Gastrocnemius medialis (tissue), 4 donors: Measurements from ENCODE around the gene SMO. TPM values are rescaled to one million over a fixed set of nuclear protein-coding genes. Genes with fewer than 3 reads are reported as not detected.

ENCODE experiments used
- ATAC-seq, 2 donors: fragments of 150-250 bp; one replicate each; pipeline ENCODE4 v1.9.1; 2016
- DNase-seq, 2 donors: peaks; one replicate each; pipeline ENCODE4 v3.0.0-alpha.2; 2019
- H3K27ac ChIP-seq, 4 donors: fragments of 200-600 bp; sonication (generic); 1 replicate in 1 of 4; 2 replicates in 3 of 4; pipeline ENCODE4 v1.5.1; 2016 to 2018; ENCODE audit warnings: mild to moderate bottlenecking in 2 of 4, moderate library complexity in 1 of 4
- H3K27me3 ChIP-seq, 3 donors: fragments of 200-600 bp; sonication (generic) in 2 of 3; 1 replicate in 1 of 3; 2 replicates in 2 of 3; pipeline versions ENCODE4 v1.5.1 to v1.6.0; 2016 to 2019; ENCODE audit warnings: mild to moderate bottlenecking in 1 of 3, moderate library complexity in 1 of 3
- H3K36me3 ChIP-seq, 2 donors: fragments of 200-600 bp; sonication (generic) in 1 of 2; one replicate each; pipeline ENCODE4 v1.5.1; 2017 to 2018
- H3K4me1 ChIP-seq, 2 donors: fragments of 200-600 bp; sonication (generic) in 1 of 2; one replicate each; pipeline ENCODE4 v1.5.1; 2016 to 2017; ENCODE audit warnings: mild to moderate bottlenecking in 2 of 2
- H3K4me3 ChIP-seq, 4 donors: fragments of 200-600 bp; sonication (generic) in 3 of 4; 1 replicate in 1 of 4; 2 replicates in 3 of 4; pipeline ENCODE4 v1.5.1; 2016 to 2019; ENCODE audit warnings: mild to moderate bottlenecking in 2 of 4
- H3K9me3 ChIP-seq, 3 donors: fragments of 200-600 bp; sonication (generic) in 2 of 3; 1 replicate in 1 of 3; 2 replicates in 2 of 3; pipeline ENCODE4 v1.5.1; 2016 to 2019
- POLR2A ChIP-seq, 2 donors: fragments of 450-650 bp; IDR thresholded peaks; one replicate each; pipeline ENCODE4 v1.6.1; 2017; ENCODE audit warnings: antibody characterized with exemption in 2 of 2, mild to moderate bottlenecking in 2 of 2, moderate library complexity in 2 of 2
- in situ Hi-C, 4 donors: fragments of 200-750 bp; cut with MboI; loops; one replicate each; pipeline versions ENCODE4 v1.15.0 to v1.8.0; 2017; ENCODE audit warnings: low sequenced_read_pairs in 4 of 4
- intact Hi-C: fragments of 100-400 bp; cut with DNase I; formaldehyde crosslinking; loops from one replicate; pipeline ENCODE4 v1.15.1; 2023; ENCODE audit warnings: low total_unique reads
- total RNA-seq, 4 donors: library from RNA; depleted of rRNA; stranded (reverse); fragments of >200 nt; gene quantifications; one replicate each; pipeline versions ENCODE4 v1.1.0 to v1.2.3, GENCODE V29; 2016
- TF ChIP-seq, protein P1 (sequence below), 5 experiments: fragments of 450-650 bp in 3 of 5; fragments of 200-600 bp in 2 of 5; sonication (generic) in 2 of 5; IDR thresholded peaks in 4 of 5; conservative IDR thresholded peaks in 1 of 5; 1 replicate in 4 of 5; 2 replicates in 1 of 5; pipeline ENCODE4 v1.5.1; 2016 to 2019; ENCODE audit warnings: antibody characterized with exemption in 5 of 5, mild to moderate bottlenecking in 3 of 5, moderate library complexity in 3 of 5

SMO gene
- total RNA-seq, 4 donors from 2014 or later: 1.1 to 1.6 (median 1.2) TPM

GRCh38 chr7:129146237-129146979 is 42.0 kb upstream of the SMO start:
- intact Hi-C loops (no loop called here), in situ Hi-C loops (no loop called here)
- Histone ChIP-seq H3K9me3 (no peaks in the 10 kb centered on the region), H3K27me3 (peaks cover 0 to 13% (median 7%) of the 10 kb centered on the region in 3 donors), H3K36me3 (no peaks in the 10 kb centered on the region), H3K27ac (no peak overlapping the region), H3K4me3 (no peak overlapping the region), H3K4me1 (peaks cover 7 to 13% of the 10 kb centered on the region in 2 donors)
- no peak for TF ChIP-seq POLR2A (IDR thresholded peaks at IDR 0.05)
- TF ChIP-seq, protein P1, sequence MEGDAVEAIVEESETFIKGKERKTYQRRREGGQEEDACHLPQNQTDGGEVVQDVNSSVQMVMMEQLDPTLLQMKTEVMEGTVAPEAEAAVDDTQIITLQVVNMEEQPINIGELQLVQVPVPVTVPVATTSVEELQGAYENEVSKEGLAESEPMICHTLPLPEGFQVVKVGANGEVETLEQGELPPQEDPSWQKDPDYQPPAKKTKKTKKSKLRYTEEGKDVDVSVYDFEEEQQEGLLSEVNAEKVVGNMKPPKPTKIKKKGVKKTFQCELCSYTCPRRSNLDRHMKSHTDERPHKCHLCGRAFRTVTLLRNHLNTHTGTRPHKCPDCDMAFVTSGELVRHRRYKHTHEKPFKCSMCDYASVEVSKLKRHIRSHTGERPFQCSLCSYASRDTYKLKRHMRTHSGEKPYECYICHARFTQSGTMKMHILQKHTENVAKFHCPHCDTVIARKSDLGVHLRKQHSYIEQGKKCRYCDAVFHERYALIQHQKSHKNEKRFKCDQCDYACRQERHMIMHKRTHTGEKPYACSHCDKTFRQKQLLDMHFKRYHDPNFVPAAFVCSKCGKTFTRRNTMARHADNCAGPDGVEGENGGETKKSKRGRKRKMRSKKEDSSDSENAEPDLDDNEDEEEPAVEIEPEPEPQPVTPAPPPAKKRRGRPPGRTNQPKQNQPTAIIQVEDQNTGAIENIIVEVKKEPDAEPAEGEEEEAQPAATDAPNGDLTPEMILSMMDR (IDR thresholded peaks at IDR 0.05 in 4 of 5, conservative IDR thresholded peaks at IDR 0.05 in 1 of 5): no peak
- DNase-seq (no peak), ATAC-seq (no peak)

DNA sequence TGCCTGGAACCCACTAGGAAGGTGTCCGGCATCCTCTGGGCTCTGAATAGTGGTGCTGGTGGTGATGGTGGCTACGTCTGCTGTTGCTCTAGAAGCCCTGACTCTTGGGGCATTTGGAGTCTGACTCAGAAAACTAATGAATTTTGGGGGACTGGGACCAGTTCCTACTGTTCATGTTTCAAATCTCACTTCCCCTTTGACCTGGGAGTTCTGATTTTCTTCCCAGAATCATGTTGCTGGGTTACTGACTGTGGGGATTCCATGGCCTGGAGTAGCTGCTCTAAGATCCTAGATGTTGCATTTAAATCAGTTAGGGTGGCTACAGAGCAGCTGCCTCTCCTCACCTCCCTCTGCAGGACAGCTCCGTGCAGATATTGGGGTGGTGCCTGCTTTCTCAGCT is 40.7 kb upstream of the SMO start:
- H3K27ac ChIP-seq: no peak overlapping the region
- no peak overlapping the region for H3K4me3 ChIP-seq
- TF ChIP-seq POLR2A (IDR thresholded peaks at IDR 0.05): no peak
- in situ Hi-C loops: no loop called here
- no peaks in the 10 kb centered on the region for H3K36me3 ChIP-seq
- peaks cover 7 to 13% of the 10 kb centered on the region in 2 donors for H3K4me1 ChIP-seq
- no peak for DNase-seq
- no peaks in the 10 kb centered on the region for H3K9me3 ChIP-seq
- H3K27me3 ChIP-seq: peaks cover 0 to 11% (median 2%) of the 10 kb centered on the region in 3 donors
- intact Hi-C loops: no loop called here
- ATAC-seq: no peak

DNA sequence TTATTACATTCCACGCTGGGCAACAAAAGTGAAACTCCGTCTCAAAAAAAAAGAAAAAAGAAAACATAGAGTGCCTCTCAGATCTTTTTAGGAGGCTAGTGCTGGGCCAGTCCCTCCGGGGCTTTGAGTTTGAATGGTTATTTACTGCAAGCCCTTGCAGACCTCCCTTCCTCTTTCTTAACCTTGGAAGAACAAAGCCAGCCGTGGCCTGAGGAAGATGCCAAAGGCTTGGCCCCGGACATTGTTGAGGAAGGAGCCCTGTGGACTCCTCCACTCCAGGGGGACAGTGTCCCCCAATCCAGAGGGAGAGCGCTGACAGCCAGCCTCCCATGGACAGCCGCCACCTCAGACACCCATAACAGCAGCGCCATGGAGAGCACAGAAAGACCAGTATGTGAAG is 38.9 kb upstream of the SMO start:
- TF ChIP-seq, protein P1 (IDR thresholded peaks at IDR 0.05 in 4 of 5, conservative IDR thresholded peaks at IDR 0.05 in 1 of 5): no peak
- no peak for TF ChIP-seq POLR2A (IDR thresholded peaks at IDR 0.05)
- H3K9me3 ChIP-seq: no peaks in the 10 kb centered on the region
- H3K27ac ChIP-seq: no peak overlapping the region
- ATAC-seq (no peak), DNase-seq (no peak)
- H3K27me3 ChIP-seq: no peaks in the 10 kb centered on the region
- peaks cover 0 to 7% of the 10 kb centered on the region in 2 donors for H3K4me1 ChIP-seq
- no peak overlapping the region for H3K4me3 ChIP-seq
- no peaks in the 10 kb centered on the region for H3K36me3 ChIP-seq
- in situ Hi-C loops: no loop called here
- intact Hi-C loops: no loop called here

DNA sequence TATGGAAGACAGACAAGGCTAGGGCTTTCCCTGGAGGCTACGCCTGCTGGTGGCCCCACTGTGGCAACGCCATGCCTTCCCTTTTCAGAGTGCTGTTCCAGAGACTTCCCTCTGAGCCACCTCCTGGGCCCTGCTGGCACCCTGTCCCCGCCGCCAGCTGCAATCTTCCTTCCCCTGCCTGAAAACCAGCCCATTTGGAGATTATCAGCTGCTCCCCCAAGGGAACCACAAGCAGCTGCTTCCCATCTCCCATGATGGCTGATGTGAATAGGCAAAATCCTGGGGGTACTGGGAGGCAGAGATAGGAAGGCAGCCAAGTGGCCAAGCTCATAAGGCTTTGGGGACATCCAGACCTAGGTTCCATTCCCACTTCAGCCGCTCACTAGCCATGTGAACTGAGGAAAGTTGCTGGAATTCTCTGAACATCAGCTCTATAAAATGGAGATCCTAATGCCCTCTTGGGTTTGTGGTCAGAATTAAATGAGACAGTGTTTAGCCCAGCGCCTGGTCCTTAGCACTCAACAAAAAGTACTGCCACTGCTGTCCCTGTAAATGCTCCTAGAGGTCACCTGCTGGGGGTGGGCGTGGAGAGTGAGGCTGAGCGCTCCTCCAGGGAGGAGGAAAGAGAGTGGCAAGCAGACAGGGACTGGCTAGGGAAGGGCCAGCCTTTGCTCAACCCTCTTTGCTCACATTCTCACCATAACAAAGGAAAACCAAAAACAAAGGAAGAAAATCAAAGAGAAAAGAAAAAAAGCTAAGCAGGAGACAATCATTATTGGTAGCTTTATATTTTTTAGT is 38.0 kb upstream of the SMO start:
- TF ChIP-seq, protein P1 (IDR thresholded peaks at IDR 0.05 in 4 of 5, conservative IDR thresholded peaks at IDR 0.05 in 1 of 5): no peak
- no peak for TF ChIP-seq POLR2A (IDR thresholded peaks at IDR 0.05)
- Histone ChIP-seq H3K4me1 (peaks cover 0 to 2% of the 10 kb centered on the region in 2 donors), H3K36me3 (no peaks in the 10 kb centered on the region), H3K27ac (no peak overlapping the region), H3K9me3 (no peaks in the 10 kb centered on the region), H3K27me3 (no peaks in the 10 kb centered on the region), H3K4me3 (no peak overlapping the region)
- intact Hi-C loops (no loop called here), in situ Hi-C loops (no loop called here)
- ATAC-seq (no peak), DNase-seq (no peak)

DNA sequence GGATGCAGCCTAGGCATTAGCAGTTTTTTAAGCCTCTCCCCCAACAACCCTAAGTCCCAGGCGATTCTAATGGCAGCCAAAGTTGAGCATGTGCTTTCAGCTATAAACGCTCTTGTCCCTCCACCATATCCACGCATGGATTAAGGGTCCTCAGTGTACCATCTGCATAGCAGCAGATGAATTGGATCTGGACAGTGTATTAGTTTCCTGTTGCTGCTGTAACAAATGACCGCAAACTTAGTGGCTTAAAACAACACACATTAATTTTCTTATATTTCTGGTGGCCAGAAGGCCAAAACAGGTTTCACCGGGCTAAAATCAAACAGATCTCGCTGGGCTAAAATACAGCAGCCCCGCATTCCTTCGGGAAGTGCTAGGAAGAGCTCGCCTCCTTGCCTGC is 30.8 kb upstream of the SMO start:
- ATAC-seq (no peak), DNase-seq (no peak)
- Histone ChIP-seq H3K4me1 (no peaks in the 10 kb centered on the region), H3K9me3 (no peaks in the 10 kb centered on the region), H3K27me3 (no peaks in the 10 kb centered on the region), H3K27ac (no peak overlapping the region), H3K4me3 (no peak overlapping the region), H3K36me3 (no peaks in the 10 kb centered on the region)
- intact Hi-C loops (no loop called here), in situ Hi-C loops (no loop called here)
- TF ChIP-seq POLR2A (IDR thresholded peaks at IDR 0.05): no peak
- TF ChIP-seq, protein P1 (IDR thresholded peaks at IDR 0.05 in 4 of 5, conservative IDR thresholded peaks at IDR 0.05 in 1 of 5): no peak
